H9 (cell line): ENCODE data around the gene PLXND1. TPM values are rescaled to one million over a fixed set of nuclear protein-coding genes. Genes with fewer than 3 reads are reported as not detected.

Source experiments
- DNase-seq: peaks from one replicate; pipeline ENCODE4 v3.0.0-alpha.2; 2017
- H2AFZ ChIP-seq: one replicate; pipeline ENCODE4 v1.6.1; 2013; ENCODE audit warnings: mild to moderate bottlenecking, low read length, control low read depth, moderate library complexity
- H2AK5ac ChIP-seq: 2 replicates; pipeline ENCODE4 v1.6.1; 2013; ENCODE audit warnings: low read length, control low read depth, mixed read lengths; ENCODE audit not compliant: insufficient read length
- H2BK120ac ChIP-seq: one replicate; pipeline ENCODE4 v1.6.1; 2013; ENCODE audit warnings: low read depth, mild to moderate bottlenecking, low read length, control low read depth, inconsistent platforms; ENCODE audit not compliant: poor library complexity, severe bottlenecking
- H2BK12ac ChIP-seq: 2 replicates; pipeline ENCODE4 v1.6.1; 2013; ENCODE audit warnings: low read length, control low read depth, mixed read lengths, low read depth; ENCODE audit not compliant: insufficient read length
- H2BK15ac ChIP-seq: 2 replicates; pipeline ENCODE4 v1.6.1; 2013; ENCODE audit warnings: low read depth, low read length, control low read depth
- H2BK20ac ChIP-seq: one replicate; pipeline ENCODE4 v1.6.1; 2013; ENCODE audit warnings: low read depth, mild to moderate bottlenecking, low read length, control low read depth, inconsistent platforms; ENCODE audit not compliant: poor library complexity, severe bottlenecking
- H2BK5ac ChIP-seq: 2 replicates; pipeline ENCODE4 v1.6.1; 2013; ENCODE audit warnings: low read length, control low read depth, mixed read lengths; ENCODE audit not compliant: insufficient read length
- H3K14ac ChIP-seq: 2 replicates; pipeline ENCODE4 v1.6.1; 2013; ENCODE audit warnings: low read length, control low read depth; ENCODE audit not compliant: insufficient read depth
- H3K18ac ChIP-seq: 2 replicates; pipeline ENCODE4 v1.6.1; 2013; ENCODE audit warnings: low read depth, mild to moderate bottlenecking, mixed read lengths, low read length, control low read depth; ENCODE audit not compliant: insufficient read length
- H3K23ac ChIP-seq: 2 replicates; pipeline ENCODE4 v1.6.1; 2013; ENCODE audit warnings: low read length, control low read depth, mixed read lengths, low read depth; ENCODE audit not compliant: insufficient read length
- H3K23me2 ChIP-seq: 2 replicates; pipeline ENCODE4 v1.6.1; 2013; ENCODE audit warnings: low read depth, mild to moderate bottlenecking, mixed read lengths, low read length, control low read depth; ENCODE audit not compliant: insufficient read length, poor library complexity, severe bottlenecking
- H3K27ac ChIP-seq: 2 replicates; pipeline ENCODE4 v1.5.1; 2013; ENCODE audit warnings: low read length, control low read depth, mixed read lengths, low read depth; ENCODE audit not compliant: insufficient read length
- H3K27me3 ChIP-seq: 2 replicates; pipeline ENCODE4 v1.6.1; 2013; ENCODE audit warnings: low read length, control low read depth, inconsistent platforms; ENCODE audit not compliant: insufficient read depth
- H3K4ac ChIP-seq: 2 replicates; pipeline ENCODE4 v1.6.1; 2013; ENCODE audit warnings: low read depth, mild to moderate bottlenecking, control low read depth, inconsistent platforms, low read length, moderate library complexity
- H3K4me1 ChIP-seq: 2 replicates; pipeline ENCODE4 v1.6.1; 2013; ENCODE audit warnings: low read length, control low read depth, inconsistent platforms; ENCODE audit not compliant: insufficient read depth
- H3K4me2 ChIP-seq: 2 replicates; pipeline ENCODE4 v1.6.1; 2013; ENCODE audit warnings: low read length, control low read depth, mixed read lengths; ENCODE audit not compliant: insufficient read length, insufficient read depth
- H3K56ac ChIP-seq: 2 replicates; pipeline ENCODE4 v1.6.1; 2013; ENCODE audit warnings: low read depth, mild to moderate bottlenecking, mixed read lengths, low read length, control low read depth; ENCODE audit not compliant: insufficient read length
- H3K79me1 ChIP-seq: 2 replicates; pipeline ENCODE4 v1.6.1; 2013; ENCODE audit warnings: low read depth, mild to moderate bottlenecking, moderate library complexity, low read length, control low read depth, inconsistent platforms; ENCODE audit not compliant: insufficient read depth, poor library complexity, severe bottlenecking
- H3K79me2 ChIP-seq: 2 replicates; pipeline ENCODE4 v1.6.1; 2013; ENCODE audit warnings: low read length, control low read depth, inconsistent platforms; ENCODE audit not compliant: insufficient read depth
- H3K9ac ChIP-seq: 2 replicates; pipeline ENCODE4 v1.6.1; 2013; ENCODE audit warnings: low read length, control low read depth, mixed read lengths; ENCODE audit not compliant: insufficient read length; ENCODE audit errors: extremely low read depth
- H3K9me3 ChIP-seq: one replicate; pipeline ENCODE4 v1.6.1; 2013; ENCODE audit warnings: low read depth, low read length, inconsistent platforms; ENCODE audit not compliant: control insufficient read depth
- H3T11ph ChIP-seq: one replicate; pipeline ENCODE4 v1.6.1; 2013; ENCODE audit warnings: mild to moderate bottlenecking, low read length, control low read depth, inconsistent platforms
- H4K20me1 ChIP-seq: one replicate; pipeline ENCODE4 v1.6.1; 2013; ENCODE audit not compliant: control insufficient read depth, insufficient read length, insufficient read depth
- H4K5ac ChIP-seq: 2 replicates; pipeline ENCODE4 v1.6.1; 2013; ENCODE audit warnings: low read depth, mild to moderate bottlenecking, mixed read lengths, low read length, control low read depth; ENCODE audit not compliant: insufficient read length
- H4K8ac ChIP-seq: replicated peaks from 2 replicates; pipeline ENCODE4 v1.6.1; 2013; ENCODE audit warnings: low read length, control low read depth, mixed read lengths, low read depth; ENCODE audit not compliant: insufficient read length
- H4K91ac ChIP-seq: 2 replicates; pipeline ENCODE4 v1.6.1; 2013; ENCODE audit warnings: low read depth, mild to moderate bottlenecking, moderate library complexity, mixed read lengths, low read length, control low read depth; ENCODE audit not compliant: insufficient read length
- H3K27ac Mint-ChIP-seq, 3 experiments: 2 replicates in 2 of 3; 3 replicates in 1 of 3; pipeline ENCODE4 v1.8.0; 2020 to 2021; ENCODE audit warnings: mixed read lengths in 3 of 3, mild to moderate bottlenecking in 1 of 3, moderate library complexity in 1 of 3
- H3K27me3 Mint-ChIP-seq: 2 replicates; pipeline ENCODE4 v1.8.0; 2021; ENCODE audit warnings: low read depth, mild to moderate bottlenecking, moderate library complexity, mixed read lengths
- H3K36me3 Mint-ChIP-seq, 3 experiments: 2 replicates in 2 of 3; 3 replicates in 1 of 3; pipeline ENCODE4 v1.8.0; 2020 to 2021; ENCODE audit warnings: low read depth in 3 of 3, mixed read lengths in 3 of 3; ENCODE audit not compliant: insufficient read depth in 1 of 3
- H3K4me1 Mint-ChIP-seq, 2 experiments: 2 replicates each; pipeline ENCODE4 v1.8.0; 2020; ENCODE audit warnings: mixed read lengths in 2 of 2
- H3K4me3 Mint-ChIP-seq, 2 experiments: 2 replicates in 1 of 2; 3 replicates in 1 of 2; pipeline ENCODE4 v1.8.0; 2020 to 2021; ENCODE audit warnings: mild to moderate bottlenecking in 2 of 2, mixed read lengths in 2 of 2, moderate library complexity in 1 of 2
- H3K9me3 Mint-ChIP-seq, 2 experiments: 2 replicates in 1 of 2; 3 replicates in 1 of 2; pipeline ENCODE4 v1.8.0; 2020; ENCODE audit warnings: mild to moderate bottlenecking in 2 of 2, mixed read lengths in 2 of 2, moderate library complexity in 1 of 2
- CTCF ChIP-seq: fragments of 200-600 bp; sonication (generic); conservative IDR thresholded peaks from 3 replicates; pipeline ENCODE4 v1.8.0; 2021; ENCODE audit warnings: antibody characterized with exemption, mild to moderate bottlenecking
- WGBS: extraction: QIAGEN DNeasy Blood & Tissue Kit; methylation state at CpG from one replicate; pipeline ENCODE4 v1.1.7; 2013; ENCODE audit warnings: missing lambda C conversion rate, low lambda C conversion rate, mixed read lengths; ENCODE audit not compliant: insufficient read length; ENCODE audit errors: extremely low coverage; 5-methylcytosine and 5-hydroxymethylcytosine counted together
- total RNA-seq: library from RNA; stranded (reverse); gene quantifications from 2 replicates; pipeline ENCODE4 v1.2.1, GENCODE V29; 2021

Gene PLXND1
- total RNA-seq, 1 experiment from 2014 or later = 50.9 TPM

- Histone ChIP-seq H3K56ac (no peak overlapping the region), H3K27ac (no peak overlapping the region)
- WGBS = no CpG with 5 or more reads among the region's 15 CpGs
Measured at GRCh38 chr3:129553719-129554118, 52.8 kb downstream of the PLXND1 start.

More at GRCh38 chr3:129553719-129554118, 52.8 kb downstream of the PLXND1 start:
- Mint-ChIP-seq H3K9me3 (no peaks in the 10 kb centered on the region), H3K27me3 (no peaks in the 10 kb centered on the region; the same call in 1 of the 2 replicates), H3K4me3 (no peak overlapping the region), H3K27ac (no peak overlapping the region), H3K36me3 (peaks cover 0 to 22% (median 3%) of the 10 kb centered on the region in 3 experiments; a peak in 2 of 7 replicates), H3K4me1 (peaks cover 23 to 59% of the 10 kb centered on the region in 2 experiments)
- no peak overlapping the region for H2BK12ac ChIP-seq
- no peaks in the 10 kb centered on the region; the same call in 1 of the 2 replicates for H3K4me1 ChIP-seq
- H2AFZ ChIP-seq = no peak overlapping the region
- no peak overlapping the region for H3K9ac ChIP-seq
- H4K20me1 ChIP-seq = no peaks in the 10 kb centered on the region
- H3K4me2 ChIP-seq = no peak overlapping the region
- H2BK20ac ChIP-seq = no peak overlapping the region
- no peak for TF ChIP-seq CTCF
- no peaks in the 10 kb centered on the region for H3K23me2 ChIP-seq
- no peaks in the 10 kb centered on the region for H3K79me2 ChIP-seq
- H3K4ac ChIP-seq = no peak overlapping the region
- no peak overlapping the region for H3T11ph ChIP-seq
- H4K8ac ChIP-seq = no peak overlapping the region
- H3K27me3 ChIP-seq = no peaks in the 10 kb centered on the region
- H3K79me1 ChIP-seq = no peaks in the 10 kb centered on the region
- no peak overlapping the region for H2BK15ac ChIP-seq
- no peaks in the 10 kb centered on the region for H3K9me3 ChIP-seq
- no peak overlapping the region for H4K91ac ChIP-seq
- H2AK5ac ChIP-seq = no peak overlapping the region
- H4K5ac ChIP-seq = no peak overlapping the region
- no peak overlapping the region for H3K18ac ChIP-seq
- H3K14ac ChIP-seq = no peak overlapping the region
- H2BK5ac ChIP-seq = no peak overlapping the region
- no peak overlapping the region for H3K23ac ChIP-seq
- H2BK120ac ChIP-seq = no peak overlapping the region
- DNase-seq = no peak
